Epithelial cell of proximal tubule (primary cell): Measurements from ENCODE around the gene HMGCR. TPM values are rescaled to one million over a fixed set of nuclear protein-coding genes. Genes with fewer than 3 reads are reported as not detected.

Experiments
- DNase-seq: peaks from one replicate; pipeline ENCODE4 v3.0.0-alpha.2; 2011; ENCODE audit warnings: low read depth
- H3K4me3 ChIP-seq: 2 replicates; pipeline ENCODE4 v1.5.1; 2011; ENCODE audit warnings: low read depth, mild to moderate bottlenecking, low read length
- CTCF ChIP-seq: conservative IDR thresholded peaks from 2 replicates; pipeline ENCODE4 v1.5.1; 2012; ENCODE audit warnings: low read depth, mild to moderate bottlenecking, low read length
- total RNA-seq: library from RNA; depleted of rRNA; stranded (reverse); fragments of >200 nt; gene quantifications from 2 replicates; pipeline ENCODE4 v1.2.3, GENCODE V29; 2015

HMGCR gene
- total RNA-seq, 1 donor from 2014 or later = 43.9 TPM

- no peak for TF ChIP-seq CTCF
- DNase-seq = no peak
- no peak overlapping the region for H3K4me3 ChIP-seq
Observed at GRCh38 chr5:75319638-75320037, 17.4 kb upstream of the HMGCR start.

GRCh38 chr5:75320371-75320770 lies 16.6 kb upstream of the HMGCR start:
- no peak for TF ChIP-seq CTCF
- no peak overlapping the region for H3K4me3 ChIP-seq
- peak; percentile 27 for DNase-seq

- no peak overlapping the region for H3K4me3 ChIP-seq
- TF ChIP-seq CTCF = no peak
- DNase-seq = no peak
Observed at GRCh38 chr5:75322066-75322465, 15.0 kb upstream of the HMGCR start.

GRCh38 chr5:75324791-75325190 lies 12.2 kb upstream of the HMGCR start:
- TF ChIP-seq CTCF = no peak
- no peak for DNase-seq

GRCh38 chr5:75325242-75325641 lies 11.8 kb upstream of the HMGCR start:
- H3K4me3 ChIP-seq = no peak overlapping the region
- TF ChIP-seq CTCF = no peak
- no peak for DNase-seq

More at GRCh38 chr5:75324791-75325190, 12.2 kb upstream of the HMGCR start:
- H3K4me3 ChIP-seq = no peak overlapping the region

GRCh38 chr5:75330404-75330803 lies 6.6 kb upstream of the HMGCR start:
- no peak for TF ChIP-seq CTCF
- no peak for DNase-seq
- H3K4me3 ChIP-seq = no peak overlapping the region
